HepG2 (cell line): ENCODE measurements around the gene SGK1. TPM values are rescaled to one million over a fixed set of nuclear protein-coding genes. Genes with fewer than 3 reads are reported as not detected.
A peak's percentile ranks its signal among the peaks of the same experiment; 100 is the strongest.

Experiments used
- ATAC-seq: fragments of 200-7000 bp; cut with Tn5 transposase; 3 replicates; pipeline ENCODE4 v1.9.1; 2020; ENCODE audit warnings: mild to moderate bottlenecking, moderate library complexity
- Bru-seq: library from RNA; stranded (reverse); fragments of 400-500 nt; gene quantifications from one replicate; lab custom pipeline; 2021; lab: Mats Ljungman, UMichigan
- BruChase-seq, 2 experiments: library from RNA; stranded (reverse); fragments of 400-500 nt; gene quantifications; one replicate each; lab custom pipeline; 2021; lab: Mats Ljungman, UMichigan
- BruUV-seq: library from RNA; stranded (reverse); fragments of 400-500 nt; replicated peaks from 2 replicates; lab custom pipeline; 2021; lab: Mats Ljungman, UMichigan
- CTCF ChIA-PET: fragments of 300-600 bp; formaldehyde crosslinking; extraction: SDS; loops from one replicate; lab custom pipeline; 2021; ENCODE audit warnings: low total read pairs, inconsistent platforms, low intra/inter-chr PET ratio; lab: Yijun Ruan, JAX
- POLR2A ChIA-PET: fragments of 350-600 bp; sonication (Branson Sonifier 250); formaldehyde crosslinking; loops from one replicate; lab custom pipeline; 2020; ENCODE audit warnings: antibody characterized with exemption, inconsistent platforms; lab: Yijun Ruan, JAX
- DNase-seq: peaks from one replicate; pipeline ENCODE4 v3.0.0-alpha.2; 2015; ENCODE audit warnings: low spot score
- FAIRE-seq: peaks from 3 replicates; lab custom pipeline; 2011; peaks lifted over from hg19 to GRCh38; lab: Jason Lieb, UNC
- H2AFZ ChIP-seq: one replicate; pipeline ENCODE4 v1.6.1; 2011; ENCODE audit warnings: low read length, inconsistent platforms
- H3K27ac ChIP-seq: fragments of 300-600 bp; 3 replicates; pipeline ENCODE4 v1.8.0; 2011; ENCODE audit warnings: mixed run types, mild to moderate bottlenecking, mixed read lengths, low read length, inconsistent platforms; ENCODE audit not compliant: insufficient read depth; ENCODE audit errors: extremely low read length
- H3K27me3 ChIP-seq, 2 experiments: fragments of 200-600 bp in 1 of 2; 2 replicates in 1 of 2; 3 replicates in 1 of 2; pipeline versions ENCODE4 v1.6.0 to v1.8.0; 2011; ENCODE audit warnings: low read length in 2 of 2, mild to moderate bottlenecking in 2 of 2, moderate library complexity in 2 of 2, inconsistent platforms in 1 of 2; ENCODE audit not compliant: insufficient read depth in 2 of 2, control insufficient read depth in 1 of 2
- H3K36me3 ChIP-seq, 2 experiments: fragments of 200-600 bp in 1 of 2; replicated peaks in 1 of 2; 2 replicates in 1 of 2; 3 replicates in 1 of 2; pipeline versions ENCODE4 v1.5.1 to v1.8.0; 2011; ENCODE audit warnings: low read length in 2 of 2, inconsistent platforms in 1 of 2; ENCODE audit not compliant: insufficient read depth in 2 of 2, control insufficient read depth in 1 of 2
- H3K4me1 ChIP-seq: 2 replicates; pipeline ENCODE4 v1.5.1; 2012; ENCODE audit warnings: low read length, inconsistent platforms; ENCODE audit not compliant: insufficient read depth
- H3K4me2 ChIP-seq: 2 replicates; pipeline ENCODE4 v1.6.0; 2011; ENCODE audit warnings: low read depth, low read length, inconsistent platforms
- H3K4me3 ChIP-seq, 3 experiments: fragments of 200-600 bp in 1 of 3; sonication (generic), shearing (Covaris generic) in 1 of 3; replicated peaks in 1 of 3; 2 replicates each; pipeline ENCODE4 v1.5.1; 2011 to 2016; ENCODE audit warnings: low read length in 3 of 3, inconsistent platforms in 2 of 3, low read depth in 2 of 3, mild to moderate bottlenecking in 2 of 3, control low read depth in 1 of 3, mixed read lengths in 1 of 3; ENCODE audit not compliant: insufficient read depth in 1 of 3
- H3K79me2 ChIP-seq: one replicate; pipeline ENCODE4 v1.6.1; 2011; ENCODE audit warnings: low read length, inconsistent platforms; ENCODE audit not compliant: insufficient read depth
- H3K9ac ChIP-seq: 2 replicates; pipeline ENCODE4 v1.6.0; 2011; ENCODE audit warnings: mild to moderate bottlenecking, low read depth, low read length, inconsistent platforms; ENCODE audit not compliant: insufficient read depth
- H3K9me3 ChIP-seq: 2 replicates; pipeline ENCODE4 v1.5.1; 2012; ENCODE audit warnings: mild to moderate bottlenecking, low read length
- H4K20me1 ChIP-seq: 2 replicates; pipeline ENCODE4 v1.6.0; 2011; ENCODE audit warnings: inconsistent platforms, mild to moderate bottlenecking, low read length, moderate library complexity; ENCODE audit not compliant: insufficient read depth
- SNAPC2 ChIP-seq: sonication (generic); formaldehyde crosslinking; IDR thresholded peaks from 2 replicates; pipeline ENCODE4 v1.8.1; 2022; ENCODE audit warnings: mild to moderate bottlenecking, missing genetic modification reagents
- ZNF296 ChIP-seq: sonication (generic); formaldehyde crosslinking; conservative IDR thresholded peaks from 2 replicates; pipeline ENCODE4 v1.5.0; 2020; ENCODE audit warnings: mild to moderate bottlenecking, missing genetic modification reagents
- ZNF430 ChIP-seq: sonication (generic); formaldehyde crosslinking; IDR thresholded peaks from 2 replicates; pipeline ENCODE4 v1.9.0; 2021; ENCODE audit warnings: mild to moderate bottlenecking, missing genetic modification reagents
- ZNF501 ChIP-seq: sonication (generic); formaldehyde crosslinking; IDR thresholded peaks from 2 replicates; pipeline ENCODE4 v1.5.1; 2020; ENCODE audit warnings: mild to moderate bottlenecking, moderate library complexity, missing genetic modification reagents
- ZNF766 ChIP-seq: sonication (generic); formaldehyde crosslinking; IDR thresholded peaks from 2 replicates; pipeline ENCODE4 v1.5.0; 2020; ENCODE audit warnings: missing genetic modification reagents, borderline replicate concordance
- WGBS: methylation state at CpG from one replicate; pipeline ENCODE4 v1.1.6; 2017; ENCODE audit warnings: low lambda C conversion rate; 5-methylcytosine and 5-hydroxymethylcytosine counted together
- in situ Hi-C: cut with HindIII; loops from 2 replicates; pipeline ENCODE4 v1.10.0; 2017; ENCODE audit warnings: low pct_unique_long_range_greater_than_20kb; ENCODE audit not compliant: extremely low pct_ligation_motif_present
- intact Hi-C: fragments of 100-400 bp; cut with micrococcal nuclease; formaldehyde crosslinking; loops from one replicate; pipeline ENCODE4 v1.10.0; 2022; ENCODE audit not compliant: unreplicated experiment
- long read RNA-seq, 2 experiments: library from RNA in 1 of 2; library from polyadenylated mRNA in 1 of 2; stranded (forward) in 1 of 2; unstranded in 1 of 2; transcript quantifications; one replicate each; pipeline ENCODE4 v2.0.0, GENCODE V29; 2019 to 2022
- polyA minus RNA-seq, 3 experiments: library from RNA; depleted of rRNA, polyadenylated mRNA; stranded (reverse); fragments of >200 nt; gene quantifications; 2 replicates each; pipeline ENCODE4 v1.2.3, GENCODE V29; 2011; ENCODE audit warnings: low replicate concordance in 1 of 3
- polyA plus RNA-seq, 8 experiments: library from polyadenylated mRNA; depleted of rRNA in 3 of 8; stranded (reverse) in 7 of 8; unstranded in 1 of 8; fragments of >200 nt; fragmentation: Illumina TruSeq in 4 of 8; extraction: Trizol in 4 of 8; gene quantifications; 2 replicates each; pipeline versions ENCODE4 v1.2.1 to v1.2.3, GENCODE V29; 2011 to 2016; ENCODE audit warnings: low read depth in 4 of 8, missing spikeins in 1 of 8, mixed read lengths in 1 of 8; ENCODE audit not compliant: insufficient read depth in 1 of 8
- total RNA-seq, 5 experiments: library from RNA; depleted of rRNA; stranded (reverse); fragments of >200 nt; fragmentation: Illumina TruSeq; extraction: Trizol; gene quantifications; 2 replicates each; pipeline ENCODE4 v1.2.3, GENCODE V29; 2016; ENCODE audit warnings: low read depth in 1 of 5
- TF ChIP-seq, protein P1 (sequence below): sonication (generic); formaldehyde crosslinking; IDR thresholded peaks from 2 replicates; pipeline ENCODE4 v1.4.0; 2020; ENCODE audit warnings: mild to moderate bottlenecking, missing genetic modification reagents
- TF ChIP-seq, protein P2 (sequence below): sonication (generic); formaldehyde crosslinking; IDR thresholded peaks from 2 replicates; pipeline ENCODE4 v1.5.1; 2020; ENCODE audit warnings: mild to moderate bottlenecking, missing genetic modification reagents, borderline replicate concordance

SGK1 gene
- total RNA-seq (2016; rRNA removed; fragmentation: Illumina TruSeq; extraction: Trizol) (56.1 and 58.8 TPM in 2 replicates), polyA plus RNA-seq (2011; rRNA removed) (42.1 and 56.2 TPM in 2 replicates), polyA minus RNA-seq (2011; rRNA and poly(A)+ RNA removed; ENCODE audit: low replicate concordance) (62.6 and 656 TPM in 2 replicates), Bru-seq, nascent RNA (percentile 63 among the genes with signal in this experiment), BruChase-seq, experiment 1, labeled RNA remaining after a 6-hour chase (percentile 51 among the genes with signal in this experiment), BruChase-seq, experiment 2, labeled RNA remaining after a 2-hour chase (percentile 60 among the genes with signal in this experiment)
- total RNA-seq (2016; cell fraction: cytosol; rRNA removed; fragmentation: Illumina TruSeq; extraction: Trizol; ENCODE audit: low read depth) = 10.2 and 13.0 TPM in 2 replicates
- total RNA-seq (2016; cell fraction: insoluble cytoplasmic fraction; rRNA removed; fragmentation: Illumina TruSeq; extraction: Trizol) = 46.1 and 56.2 TPM in 2 replicates
- 19.9 and 20.9 TPM in 2 replicates for total RNA-seq (2016; cell fraction: membrane; rRNA removed; fragmentation: Illumina TruSeq; extraction: Trizol)
- total RNA-seq (2016; cell fraction: nucleus; rRNA removed; fragmentation: Illumina TruSeq; extraction: Trizol) = 74.0 and 78.2 TPM in 2 replicates
- 54.8 and 55.2 TPM in 2 replicates for polyA plus RNA-seq (2011; cell fraction: cytosol; rRNA removed)
- 207 TPM in 2 replicates for polyA plus RNA-seq (2011; cell fraction: nucleus; rRNA removed)
- 47.4 and 50.1 TPM in 2 replicates for polyA plus RNA-seq (2012)
- polyA plus RNA-seq (2016; cell fraction: cytosol; fragmentation: Illumina TruSeq; extraction: Trizol; ENCODE audit: low read depth) = 4.1 and 4.3 TPM in 2 replicates
- polyA plus RNA-seq (2016; cell fraction: insoluble cytoplasmic fraction; fragmentation: Illumina TruSeq; extraction: Trizol; ENCODE audit: low read depth) = 46.8 and 48.8 TPM in 2 replicates
- 9.3 and 10.2 TPM in 2 replicates for polyA plus RNA-seq (2016; cell fraction: membrane; fragmentation: Illumina TruSeq; extraction: Trizol; ENCODE audit: low read depth)
- 92.7 and 107 TPM in 2 replicates for polyA plus RNA-seq (2016; cell fraction: nucleus; fragmentation: Illumina TruSeq; extraction: Trizol; ENCODE audit: insufficient read depth, low read depth)
- polyA minus RNA-seq (2011; cell fraction: cytosol; rRNA and poly(A)+ RNA removed) = 24.9 and 25.8 TPM in 2 replicates
- 193 and 212 TPM in 2 replicates for polyA minus RNA-seq (2011; cell fraction: nucleus; rRNA and poly(A)+ RNA removed)
- long read RNA-seq, experiment 1, transcript SGK1-201 (12 exons, 2,401 nt) = major isoform, 10 of 15 reads
- long read RNA-seq, experiment 1, partial matches to known transcripts = 0 of 15 reads
- long read RNA-seq, experiment 1, other reads (novel, unspliced or antisense) = 3 of 15 reads
- long read RNA-seq, experiment 2, transcript SGK1-201 (12 exons, 2,401 nt) = major isoform, 13 of 27 reads
- long read RNA-seq, experiment 2, partial matches to known transcripts = 1 of 27 reads
- long read RNA-seq, experiment 2, other reads (novel, unspliced or antisense) = 11 of 27 reads

DNA sequence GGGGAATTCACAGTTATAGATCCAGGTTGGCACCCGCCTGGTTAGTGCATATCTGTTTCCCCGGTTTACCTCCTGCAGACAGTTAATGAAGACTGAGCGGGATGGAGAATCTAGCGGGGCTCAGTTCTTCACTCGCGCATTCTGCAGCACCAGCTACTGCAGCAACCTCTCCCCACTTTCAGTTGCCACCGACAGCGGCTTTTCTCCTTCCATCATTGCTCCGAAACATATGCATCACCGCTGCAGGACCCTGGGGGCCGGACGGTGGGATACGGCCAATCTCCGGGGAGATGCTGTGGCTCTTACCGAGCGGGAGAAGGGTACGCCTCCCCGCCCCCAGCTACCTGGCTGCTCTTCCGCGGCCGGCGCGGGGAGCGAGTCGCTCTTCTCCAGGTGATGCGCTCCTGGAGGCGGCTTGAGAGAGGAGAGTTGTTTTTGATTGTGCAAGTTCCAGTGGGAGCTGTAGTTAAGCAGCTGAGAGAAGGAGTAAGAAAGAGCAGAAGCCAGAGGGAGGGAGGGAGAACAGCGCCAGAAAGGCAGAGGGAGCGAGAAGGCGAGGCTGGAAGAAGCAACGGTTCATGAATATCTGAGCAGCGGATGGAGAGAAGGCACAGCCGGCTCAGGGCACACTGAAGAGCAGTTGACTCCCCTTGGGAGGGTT lies at the start of gene SGK1:
TSS of gene SGK1 (minus strand) at position 642 of the 661 bp plus-strand sequence. CDS start 652 bp downstream, outside the sequence.
- ChIA-PET POLR2A (no interaction called here), CTCF (no interaction called here)
- H3K27me3 ChIP-seq = peaks cover 2 to 24% of the 10 kb centered on the region in 2 experiments; a peak in 3 of 5 replicates
- no peaks in the 10 kb centered on the region for H3K4me1 ChIP-seq
- H3K27ac ChIP-seq = no peak within 1 kb of the TSS
- no peaks in the 10 kb centered on the region for H4K20me1 ChIP-seq
- no TSS peak for BruUV-seq
- H2AFZ ChIP-seq = no peak within 1 kb of the TSS
- DNase-seq = no peak
- ATAC-seq = peak; percentile 64
- H3K36me3 ChIP-seq = no peaks in the 10 kb centered on the region
- no peak within 1 kb of the TSS for H3K9ac ChIP-seq
- intact Hi-C loops (no loop called here), in situ Hi-C loops (no loop called here)
- H3K9me3 ChIP-seq = no peaks in the 10 kb centered on the region
- peak within 1 kb of the TSS; percentile 37 for H3K4me2 ChIP-seq
- H3K79me2 ChIP-seq = no peaks in the 10 kb centered on the region
- WGBS = 24% methylated on average over 33 of the region's 33 CpGs
- H3K4me3 ChIP-seq = no peak within 1 kb of the TSS; a peak in 1 of 6 replicates
- FAIRE-seq = no peak
- TF ChIP-seq ZNF766 (CRISPR knock-in tag) (no peak), ZNF296 (CRISPR knock-in tag) (no peak), SNAPC2 (CRISPR knock-in tag) (no peak), ZNF430 (CRISPR knock-in tag) (no peak), ZNF501 (CRISPR knock-in tag) (peak; percentile 53; the same call in 1 of the 2 replicates)
- TF ChIP-seq, protein P1, sequence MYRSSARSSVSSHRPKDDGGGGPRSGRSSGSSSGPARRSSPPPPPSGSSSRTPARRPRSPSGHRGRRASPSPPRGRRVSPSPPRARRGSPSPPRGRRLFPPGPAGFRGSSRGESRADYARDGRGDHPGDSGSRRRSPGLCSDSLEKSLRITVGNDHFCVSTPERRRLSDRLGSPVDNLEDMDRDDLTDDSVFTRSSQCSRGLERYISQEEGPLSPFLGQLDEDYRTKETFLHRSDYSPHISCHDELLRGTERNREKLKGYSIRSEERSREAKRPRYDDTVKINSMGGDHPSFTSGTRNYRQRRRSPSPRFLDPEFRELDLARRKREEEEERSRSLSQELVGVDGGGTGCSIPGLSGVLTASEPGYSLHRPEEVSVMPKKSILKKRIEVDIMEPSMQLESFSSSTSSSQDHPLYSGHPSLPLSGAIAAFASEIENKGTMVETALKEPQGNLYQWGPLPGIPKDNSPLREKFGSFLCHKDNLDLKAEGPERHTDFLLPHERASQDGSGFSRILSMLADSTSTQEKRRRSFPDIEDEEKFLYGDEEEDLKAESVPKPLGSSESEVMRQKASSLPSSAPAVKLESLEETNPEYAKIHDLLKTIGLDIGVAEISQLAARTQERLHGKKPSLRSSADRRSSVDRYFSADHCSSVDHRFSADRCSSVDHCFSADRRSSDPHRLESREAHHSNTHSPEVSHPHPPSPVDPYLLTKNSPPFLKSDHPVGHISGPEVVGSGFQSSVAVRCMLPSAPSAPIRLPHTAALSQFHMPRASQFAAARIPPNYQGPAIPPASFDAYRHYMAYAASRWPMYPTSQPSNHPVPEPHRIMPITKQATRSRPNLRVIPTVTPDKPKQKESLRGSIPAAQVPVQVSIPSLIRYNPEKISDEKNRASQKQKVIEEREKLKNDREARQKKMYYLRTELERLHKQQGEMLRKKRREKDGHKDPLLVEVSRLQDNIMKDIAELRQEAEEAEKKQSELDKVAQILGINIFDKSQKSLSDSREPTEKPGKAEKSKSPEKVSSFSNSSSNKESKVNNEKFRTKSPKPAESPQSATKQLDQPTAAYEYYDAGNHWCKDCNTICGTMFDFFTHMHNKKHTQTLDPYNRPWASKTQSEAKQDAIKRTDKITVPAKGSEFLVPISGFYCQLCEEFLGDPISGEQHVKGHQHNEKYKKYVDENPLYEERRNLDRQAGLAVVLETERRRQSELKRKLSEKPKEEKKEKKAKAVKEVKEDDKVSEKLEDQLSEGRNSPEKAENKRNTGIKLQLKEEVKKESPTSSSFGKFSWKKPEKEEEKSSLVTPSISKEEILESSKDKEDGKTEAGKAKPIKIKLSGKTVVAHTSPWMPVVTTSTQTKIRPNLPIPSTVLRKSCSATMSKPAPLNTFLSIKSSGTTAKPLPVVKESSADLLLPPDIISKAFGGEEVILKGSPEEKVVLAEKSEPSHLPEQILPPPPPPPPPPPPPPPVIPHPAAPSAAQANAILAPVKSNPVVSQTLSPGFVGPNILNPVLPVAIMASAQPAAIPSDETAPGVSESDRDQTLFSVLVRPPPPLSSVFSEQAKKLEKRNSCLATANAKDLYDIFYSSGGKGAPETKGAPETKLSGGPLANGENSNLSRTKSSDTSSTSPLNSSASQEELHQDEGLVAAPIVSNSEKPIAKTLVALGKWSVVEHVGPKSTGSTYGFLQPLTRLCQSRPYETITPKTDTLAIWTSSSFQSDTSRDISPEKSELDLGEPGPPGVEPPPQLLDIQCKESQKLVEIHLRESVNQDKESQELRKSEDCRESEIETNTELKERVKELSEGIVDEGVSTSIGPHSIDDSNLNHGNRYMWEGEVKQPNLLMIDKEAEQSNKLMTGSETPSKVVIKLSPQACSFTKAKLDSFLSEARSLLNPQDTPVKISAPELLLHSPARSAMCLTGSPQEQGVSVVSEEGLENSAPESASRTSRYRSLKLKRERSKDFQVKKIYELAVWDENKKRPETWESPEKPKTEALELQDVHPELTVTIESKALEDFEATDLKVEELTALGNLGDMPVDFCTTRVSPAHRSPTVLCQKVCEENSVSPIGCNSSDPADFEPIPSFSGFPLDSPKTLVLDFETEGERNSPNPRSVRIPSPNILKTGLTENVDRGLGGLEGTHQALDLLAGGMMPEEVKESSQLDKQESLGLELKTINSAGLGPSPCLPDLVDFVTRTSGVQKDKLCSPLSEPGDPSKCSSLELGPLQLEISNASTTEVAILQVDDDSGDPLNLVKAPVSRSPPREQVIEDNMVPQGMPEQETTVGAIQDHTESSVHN (CRISPR knock-in tag) = no peak
- TF ChIP-seq, protein P2, sequence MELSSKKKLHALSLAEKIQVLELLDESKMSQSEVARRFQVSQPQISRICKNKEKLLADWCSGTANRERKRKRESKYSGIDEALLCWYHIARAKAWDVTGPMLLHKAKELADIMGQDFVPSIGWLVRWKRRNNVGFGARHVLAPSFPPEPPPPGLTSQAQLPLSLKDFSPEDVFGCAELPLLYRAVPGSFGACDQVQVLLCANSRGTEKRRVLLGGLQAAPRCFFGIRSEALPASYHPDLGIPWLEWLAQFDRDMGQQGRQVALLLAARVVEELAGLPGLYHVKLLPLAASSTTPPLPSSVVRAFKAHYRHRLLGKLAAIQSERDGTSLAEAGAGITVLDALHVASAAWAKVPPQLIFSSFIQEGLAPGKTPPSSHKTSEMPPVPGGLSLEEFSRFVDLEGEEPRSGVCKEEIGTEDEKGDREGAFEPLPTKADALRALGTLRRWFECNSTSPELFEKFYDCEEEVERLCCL (CRISPR knock-in tag) = no peak
